ENCODE data around the gene UGT1A8.

DNA sequence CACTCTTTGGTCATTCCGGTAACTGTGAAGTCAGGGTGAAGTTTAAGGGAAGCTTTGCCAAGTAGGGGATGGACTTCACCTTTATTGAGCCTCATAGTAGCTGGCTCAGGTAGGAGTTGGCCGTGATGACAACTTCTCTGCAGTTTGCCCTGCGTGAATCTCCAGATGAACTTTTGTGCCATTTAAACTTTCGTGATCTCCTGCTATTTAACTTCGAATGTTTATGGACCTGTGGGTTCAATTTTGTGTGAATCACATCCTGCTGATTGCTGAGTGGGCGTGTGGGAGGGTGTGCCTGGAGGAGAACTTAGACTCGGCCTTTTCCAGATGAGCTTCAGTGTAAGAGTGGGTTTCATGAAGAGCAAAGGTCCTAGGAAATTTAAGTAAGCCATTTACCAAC, 146.8 kb downstream of the UGT1A8 start:
- TF ChIP-seq POLR2A (IDR thresholded peaks at IDR 0.05), result no peak
- TF ChIP-seq, protein P1, sequence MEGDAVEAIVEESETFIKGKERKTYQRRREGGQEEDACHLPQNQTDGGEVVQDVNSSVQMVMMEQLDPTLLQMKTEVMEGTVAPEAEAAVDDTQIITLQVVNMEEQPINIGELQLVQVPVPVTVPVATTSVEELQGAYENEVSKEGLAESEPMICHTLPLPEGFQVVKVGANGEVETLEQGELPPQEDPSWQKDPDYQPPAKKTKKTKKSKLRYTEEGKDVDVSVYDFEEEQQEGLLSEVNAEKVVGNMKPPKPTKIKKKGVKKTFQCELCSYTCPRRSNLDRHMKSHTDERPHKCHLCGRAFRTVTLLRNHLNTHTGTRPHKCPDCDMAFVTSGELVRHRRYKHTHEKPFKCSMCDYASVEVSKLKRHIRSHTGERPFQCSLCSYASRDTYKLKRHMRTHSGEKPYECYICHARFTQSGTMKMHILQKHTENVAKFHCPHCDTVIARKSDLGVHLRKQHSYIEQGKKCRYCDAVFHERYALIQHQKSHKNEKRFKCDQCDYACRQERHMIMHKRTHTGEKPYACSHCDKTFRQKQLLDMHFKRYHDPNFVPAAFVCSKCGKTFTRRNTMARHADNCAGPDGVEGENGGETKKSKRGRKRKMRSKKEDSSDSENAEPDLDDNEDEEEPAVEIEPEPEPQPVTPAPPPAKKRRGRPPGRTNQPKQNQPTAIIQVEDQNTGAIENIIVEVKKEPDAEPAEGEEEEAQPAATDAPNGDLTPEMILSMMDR (IDR thresholded peaks at IDR 0.05), result no peak

Measured in adrenal gland (tissue), 5 donors.